IPS-NIHi7 (cell line): ENCODE data around the gene DCST2.

Source experiments
- DNase-seq: peaks from one replicate; pipeline ENCODE4 v3.0.0; 2012; ENCODE audit warnings: mixed read lengths; ENCODE audit errors: extremely low spot score

The DCST2 gene

GRCh38 chr1:155033524-155033923 lies at the start of gene DCST2, which contains the start of gene DCST1:
TSS of gene DCST2 (minus strand) at chr1:155033781. CDS start at chr1:155033701, 80 bp downstream.
TSS of gene DCST1 (plus strand) at chr1:155033824. CDS start at chr1:155034037, 213 bp downstream.
- no peak for DNase-seq

DNA sequence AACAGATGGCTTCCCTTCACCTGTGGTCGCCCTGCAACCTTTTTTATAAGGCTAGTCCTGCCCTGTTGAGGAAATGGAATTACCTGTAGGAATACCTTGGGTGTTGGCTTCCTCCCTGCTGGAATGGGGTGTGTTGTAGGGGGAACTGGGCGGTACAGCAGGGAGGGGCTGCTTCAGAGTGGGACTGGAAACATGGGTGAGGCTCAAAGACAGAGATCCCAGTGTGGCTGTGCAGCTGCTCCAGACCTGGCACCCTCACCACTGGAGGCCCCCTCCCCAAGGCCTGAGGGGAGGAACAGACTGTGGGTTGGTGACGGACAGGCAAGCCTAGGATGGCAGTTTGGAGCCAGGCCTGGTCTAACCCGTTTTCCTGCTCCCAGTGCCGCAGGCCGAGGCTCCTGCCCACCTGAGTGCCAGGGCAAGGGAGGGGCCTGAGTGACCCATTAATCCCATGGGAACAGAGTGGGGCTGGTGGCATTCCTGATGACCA lies 49.5 kb upstream of the DCST2 start:
- DNase-seq = no peak

- no peak for DNase-seq
Observed at GRCh38 chr1:155082301-155083051, 48.9 kb upstream of the DCST2 start.

DNA sequence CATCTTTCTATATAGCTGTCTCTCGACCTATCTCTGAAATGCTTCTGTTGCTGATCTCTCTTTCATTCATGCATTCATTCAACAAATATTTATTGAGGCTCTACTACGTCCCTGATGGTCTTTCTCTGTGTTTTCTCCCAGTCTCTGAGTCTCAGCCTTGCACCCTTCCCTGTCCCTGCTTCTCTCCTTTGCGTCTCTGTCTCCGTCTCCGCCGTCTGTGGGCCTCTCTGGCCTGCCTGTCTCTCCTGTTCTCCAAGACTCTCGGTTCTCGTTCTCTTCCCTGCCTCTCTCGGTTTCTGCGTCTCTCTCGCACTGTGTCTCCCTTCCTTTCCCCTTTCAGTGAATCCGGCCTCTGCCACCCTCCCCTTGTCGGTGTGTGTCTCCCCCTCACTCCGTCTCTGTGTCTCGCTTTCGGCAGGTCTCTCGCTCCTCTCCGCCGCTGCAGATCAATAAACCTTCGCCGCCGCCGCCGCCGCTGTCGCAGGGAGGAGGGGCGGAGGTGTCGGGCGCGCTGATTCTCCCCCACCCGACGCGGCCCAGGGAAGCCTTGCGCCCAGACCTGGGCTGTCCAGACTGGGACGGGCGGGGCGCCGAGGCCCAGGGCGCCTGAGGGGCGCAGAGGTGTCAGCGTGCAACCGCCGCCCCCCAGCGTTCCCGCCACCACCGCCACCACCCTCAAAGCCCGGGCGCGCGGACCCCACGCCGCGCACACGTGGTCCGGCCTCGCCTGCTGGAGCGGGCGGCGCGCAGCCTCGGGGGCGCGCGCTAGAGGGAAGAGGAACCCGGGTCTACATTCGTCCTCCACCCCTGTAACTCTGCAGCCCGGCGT lies 48.1 kb upstream of the DCST2 start:
- DNase-seq = no peak

GRCh38 chr1:155080312-155081228 lies 47.0 kb upstream of the DCST2 start:
- peak; percentile 77 for DNase-seq

DNA sequence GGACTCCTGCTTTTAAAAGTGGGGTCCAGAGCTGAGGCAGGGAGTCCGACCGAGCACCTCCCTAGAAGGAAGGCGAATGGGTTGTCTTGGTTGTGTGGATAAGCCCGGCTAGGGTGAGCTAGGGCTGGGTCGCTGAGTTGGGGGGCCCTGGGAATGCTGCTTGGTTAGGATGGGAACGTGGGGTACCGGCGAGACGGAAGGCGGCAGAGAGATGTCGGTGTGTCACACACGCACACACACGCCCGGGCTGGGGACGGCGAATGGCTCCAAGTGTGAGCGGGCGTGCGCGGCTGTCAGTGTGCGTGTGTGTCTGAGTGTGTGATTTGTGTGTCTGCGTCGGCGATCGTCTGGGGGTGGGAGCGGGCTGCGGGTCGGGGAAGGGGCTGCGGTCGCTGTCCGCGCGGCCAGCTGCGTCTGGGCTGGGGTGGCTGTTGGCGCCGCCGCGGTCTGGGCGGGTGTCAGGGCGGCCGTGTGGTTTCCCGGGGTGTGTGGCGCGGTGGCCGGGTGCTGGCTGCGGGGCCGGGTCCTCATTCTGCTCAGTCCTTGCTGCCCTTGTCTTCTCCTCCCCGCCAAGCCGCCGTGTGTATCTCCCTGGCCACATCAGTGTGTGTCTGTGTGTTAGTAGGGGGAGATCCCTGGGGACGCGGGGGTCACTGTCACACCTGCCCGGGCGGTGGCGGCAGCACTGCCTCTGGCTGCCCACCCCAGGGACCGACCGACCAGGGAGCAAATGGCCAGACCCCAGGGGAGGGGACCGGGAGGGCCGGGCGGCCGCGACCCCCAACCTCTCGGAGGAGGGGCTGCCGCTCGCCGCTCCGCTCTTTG lies 46.1 kb upstream of the DCST2 start:
- no peak for DNase-seq

DNA sequence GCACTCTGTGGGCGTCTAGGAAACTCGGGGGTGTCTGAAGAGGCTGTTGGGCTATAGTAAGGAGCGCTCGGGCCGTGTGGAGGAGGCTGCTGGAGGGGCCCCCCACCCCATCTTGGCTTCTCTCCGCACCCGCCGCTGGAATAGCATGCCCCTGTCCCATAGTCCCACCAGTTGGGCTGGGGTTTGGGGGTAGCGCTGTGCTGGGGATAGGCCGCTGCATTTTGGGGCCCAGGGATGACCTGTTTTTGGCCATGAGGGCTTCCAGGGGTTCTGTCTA lies 45.6 kb upstream of the DCST2 start:
- no peak for DNase-seq

DNA sequence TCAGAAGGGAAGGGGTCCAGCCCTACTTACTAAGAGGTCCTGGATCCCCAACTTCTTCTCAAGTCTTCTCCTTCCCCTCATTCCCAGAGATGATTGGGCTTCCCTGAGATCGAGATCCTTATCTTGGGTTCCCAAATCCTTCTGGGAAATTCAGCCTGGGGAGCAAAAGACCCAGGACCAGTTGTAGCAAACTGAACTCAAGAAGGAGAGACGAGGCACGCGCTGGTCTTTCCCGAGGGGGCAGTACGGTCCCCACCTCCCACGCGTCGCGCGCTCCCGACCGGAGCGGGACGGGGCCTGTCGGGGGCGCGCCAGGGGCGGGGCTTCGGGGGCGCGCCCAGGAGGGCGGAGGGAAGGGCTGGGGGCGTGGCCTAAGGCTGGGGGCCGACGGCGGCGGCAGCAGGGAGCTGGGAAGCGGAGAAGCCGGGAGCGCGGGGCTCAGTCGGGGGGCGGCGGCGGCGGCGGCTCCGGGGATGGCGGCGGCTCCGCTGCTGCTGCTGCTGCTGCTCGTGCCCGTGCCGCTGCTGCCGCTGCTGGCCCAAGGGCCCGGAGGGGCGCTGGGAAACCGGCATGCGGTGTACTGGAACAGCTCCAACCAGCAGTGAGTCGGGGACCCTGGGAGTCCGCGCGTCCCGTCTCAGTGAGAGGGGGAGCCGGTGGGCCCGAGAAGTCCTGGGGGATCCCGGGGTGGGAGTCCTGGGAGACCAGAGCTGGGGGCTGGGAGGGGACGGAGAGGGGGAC lies 45.1 kb upstream of the DCST2 start, which contains the start of gene EFNA3:
EFNA3 (plus strand) TSS at position 369 of the 741 bp plus-strand sequence; CDS start at position 474, 105 bp downstream.
- peak; percentile 88 for DNase-seq

GRCh38 chr1:155077758-155078445 lies 44.3 kb upstream of the DCST2 start:
- DNase-seq = no peak

GRCh38 chr1:155077346-155077745 lies 43.8 kb upstream of the DCST2 start:
- DNase-seq = no peak

DNA sequence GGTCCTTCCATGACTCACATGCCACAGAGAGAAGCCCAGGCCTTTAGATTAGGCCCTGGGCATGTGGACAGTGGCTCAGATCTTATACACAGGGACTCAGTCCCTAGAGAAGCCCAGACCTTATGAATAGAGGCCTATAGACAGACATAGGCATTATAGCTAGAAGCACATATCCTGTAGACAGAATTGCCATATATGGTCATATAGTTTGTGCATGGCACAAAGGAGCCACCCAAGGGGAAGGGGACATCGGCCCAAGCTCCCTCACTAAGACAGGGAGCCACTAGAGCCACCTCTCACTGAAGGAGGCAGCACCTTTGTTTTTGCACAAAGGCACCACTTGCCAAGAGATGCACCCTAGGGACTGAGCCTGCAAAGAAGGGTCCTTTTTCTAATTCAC lies 42.8 kb upstream of the DCST2 start:
- no peak for DNase-seq

GRCh38 chr1:155075535-155075934 lies 42.0 kb upstream of the DCST2 start:
- DNase-seq = no peak

DNA sequence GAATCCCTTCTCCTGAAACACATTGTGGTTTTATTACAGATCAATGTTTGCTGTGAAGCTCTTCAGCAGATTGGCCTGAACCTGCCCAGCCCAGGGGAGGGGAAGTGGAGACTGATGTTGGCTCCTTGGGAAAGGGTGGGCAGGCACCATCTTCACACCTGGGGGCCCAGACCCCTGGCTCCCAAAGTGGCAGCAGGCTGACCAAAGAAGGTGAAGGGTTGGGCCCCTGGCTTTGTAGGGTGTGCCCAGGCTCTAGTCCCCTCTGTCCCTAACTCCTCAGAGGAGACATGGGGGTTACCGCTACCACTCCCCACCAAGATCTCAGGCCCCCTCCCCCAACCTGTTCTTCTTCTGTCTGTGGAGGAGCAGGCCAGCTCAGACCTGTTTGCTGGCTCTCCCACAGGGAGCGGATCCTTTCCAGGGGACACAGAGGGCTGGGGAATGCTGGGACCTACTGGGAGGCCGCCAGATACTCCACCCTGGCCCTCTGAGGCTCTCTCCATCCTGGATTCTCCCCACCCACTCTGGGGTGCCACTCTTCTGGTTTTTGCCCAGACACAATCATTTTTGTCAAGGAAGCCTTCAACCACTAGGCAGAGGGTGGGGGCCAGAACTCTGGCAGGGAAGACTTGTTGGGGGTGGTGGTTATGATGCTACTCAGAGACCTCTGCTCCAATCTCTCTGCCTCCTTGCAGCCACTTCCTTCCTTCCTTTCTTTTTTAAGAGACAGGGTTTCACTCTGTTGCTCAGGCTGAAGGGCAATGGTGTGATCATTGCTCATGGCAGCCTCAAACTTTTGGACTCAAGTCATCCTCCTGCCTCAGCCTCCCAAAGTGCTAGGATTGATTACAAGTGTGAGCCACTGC lies 40.0 kb upstream of the DCST2 start:
- no peak for DNase-seq

GRCh38 chr1:155072531-155073289 lies 39.1 kb upstream of the DCST2 start:
- no peak for DNase-seq

- peak; percentile 74 for DNase-seq
Observed at GRCh38 chr1:155071701-155072100, 38.1 kb upstream of the DCST2 start.

DNA sequence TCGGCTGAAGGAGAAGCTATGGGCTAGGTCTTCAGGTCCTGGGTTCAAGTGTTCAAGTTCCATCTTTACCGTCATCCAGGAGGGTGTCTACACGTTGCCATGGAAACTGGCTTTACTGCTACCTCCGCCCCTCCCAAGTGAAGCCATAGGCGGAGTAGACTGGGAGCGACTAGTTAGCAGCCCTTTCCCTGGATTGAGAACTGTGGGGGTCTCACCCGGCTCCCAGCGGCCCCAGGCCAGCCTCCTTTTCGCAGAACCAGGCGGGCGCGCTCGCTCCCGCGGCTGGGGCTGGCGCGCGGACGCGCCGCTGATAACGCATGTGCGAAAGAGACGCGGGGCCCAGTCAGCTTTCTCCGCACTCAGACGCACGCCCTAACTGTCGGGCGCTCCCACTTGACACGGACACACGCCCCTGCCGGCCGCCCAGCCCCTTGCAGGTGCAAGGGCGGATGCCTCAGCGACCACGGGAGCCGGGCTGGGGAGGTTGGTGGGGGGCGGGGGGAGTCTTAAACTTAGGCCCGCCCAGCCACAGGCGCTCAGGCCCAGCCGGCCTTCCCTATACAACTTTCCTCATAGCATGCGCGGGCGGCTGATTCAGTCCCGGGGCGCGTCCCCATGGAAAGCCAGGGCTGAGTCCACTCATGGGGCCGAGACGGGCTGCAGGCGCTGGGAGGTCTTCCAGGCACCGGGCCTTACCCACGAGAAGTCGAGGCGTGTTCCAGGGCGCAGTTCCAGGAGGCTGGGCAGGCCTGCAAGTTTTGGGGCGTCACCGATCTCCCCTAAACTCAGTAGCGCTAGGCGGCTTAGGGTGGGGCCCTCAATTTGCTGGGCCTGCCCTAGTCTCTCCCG lies 37.4 kb upstream of the DCST2 start:
- DNase-seq = peak; percentile 74

- DNase-seq = no peak
Observed at GRCh38 chr1:155070158-155070621, 36.6 kb upstream of the DCST2 start.
